HEK293T (cell line): ENCODE data around the gene TMEM19.

Experiments
- ARNT ChIP-seq: fragments of 450-650 bp; IDR thresholded peaks from 2 replicates; pipeline ENCODE4 v1.6.1; 2017; ENCODE audit warnings: mild to moderate bottlenecking
- BHLHE40 ChIP-seq: fragments of 450-650 bp; IDR thresholded peaks from 2 replicates; pipeline ENCODE4 v1.6.1; 2016; ENCODE audit warnings: mild to moderate bottlenecking, moderate library complexity, borderline replicate concordance

DNA sequence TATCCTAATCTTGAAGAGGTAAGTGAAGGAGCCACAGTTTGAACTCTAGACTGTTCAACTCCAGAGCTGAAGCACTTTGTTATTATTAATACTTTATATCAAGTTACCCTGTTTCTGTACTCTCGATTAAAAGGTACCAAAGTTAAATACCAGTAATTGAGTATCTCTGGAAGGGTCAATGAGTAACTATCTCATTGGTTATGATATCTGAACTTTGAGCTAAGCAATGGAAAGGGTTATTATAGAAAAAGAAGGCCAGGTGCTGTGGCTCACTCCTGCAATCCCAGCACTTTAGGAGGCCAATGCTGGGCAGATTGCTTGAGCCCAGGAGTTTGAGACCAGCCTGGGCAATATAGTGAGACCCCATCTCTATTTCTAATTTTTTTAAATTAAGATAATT is 9.9 kb downstream of the TMEM19 start:
- no peak for TF ChIP-seq BHLHE40
- TF ChIP-seq ARNT: no peak
